GM06990 (cell line): Measurements from ENCODE around the gene SHISA6.

Experiments used
- DNase-seq: peaks from one replicate; pipeline ENCODE4 v3.0.0-alpha.2; 2011; ENCODE audit not compliant: insufficient read length; ENCODE audit errors: extremely low read depth
- H3K27me3 ChIP-seq: replicated peaks from 2 replicates; pipeline ENCODE4 v1.6.0; 2011; ENCODE audit warnings: low read length; ENCODE audit not compliant: control insufficient read depth, insufficient read depth
- H3K36me3 ChIP-seq: 2 replicates; pipeline ENCODE4 v1.5.1; 2011; ENCODE audit warnings: low read length; ENCODE audit not compliant: control insufficient read depth, insufficient read depth
- H3K4me3 ChIP-seq: replicated peaks from 2 replicates; pipeline ENCODE4 v1.5.1; 2011; ENCODE audit warnings: low read depth, mild to moderate bottlenecking, control low read depth, low read length
- CTCF ChIP-seq: IDR thresholded peaks from 2 replicates; pipeline ENCODE4 v1.5.1; 2011; ENCODE audit warnings: low read length, control low read depth, mild to moderate bottlenecking, inconsistent platforms; ENCODE audit not compliant: insufficient read depth, poor library complexity, severe bottlenecking

The SHISA6 gene

GRCh38 chr17:11245791-11246190 is 4.8 kb downstream of the SHISA6 start:
- Histone ChIP-seq H3K4me3 (no peak overlapping the region), H3K27me3 (no peaks in the 10 kb centered on the region), H3K36me3 (no peaks in the 10 kb centered on the region)
- no peak for DNase-seq
- TF ChIP-seq CTCF, result no peak

- no peaks in the 10 kb centered on the region for H3K36me3 ChIP-seq
- no peak for TF ChIP-seq CTCF
- no peaks in the 10 kb centered on the region for H3K27me3 ChIP-seq
- no peak for DNase-seq
- H3K4me3 ChIP-seq, result no peak overlapping the region
Measured at GRCh38 chr17:11250161-11250560, 9.1 kb downstream of the SHISA6 start.

GRCh38 chr17:11251561-11252107 is 10.6 kb downstream of the SHISA6 start:
- DNase-seq, result no peak
- H3K36me3 ChIP-seq, result no peaks in the 10 kb centered on the region
- no peak overlapping the region for H3K4me3 ChIP-seq
- no peaks in the 10 kb centered on the region for H3K27me3 ChIP-seq
- TF ChIP-seq CTCF, result no peak

- H3K4me3 ChIP-seq, result no peak overlapping the region
- DNase-seq, result no peak
- H3K27me3 ChIP-seq, result no peaks in the 10 kb centered on the region
- no peak for TF ChIP-seq CTCF
- H3K36me3 ChIP-seq, result no peaks in the 10 kb centered on the region
Measured at GRCh38 chr17:11252146-11252545, 11.1 kb downstream of the SHISA6 start.

GRCh38 chr17:11256877-11257276 is 15.9 kb downstream of the SHISA6 start:
- H3K27me3 ChIP-seq, result no peaks in the 10 kb centered on the region
- H3K36me3 ChIP-seq, result no peaks in the 10 kb centered on the region
- DNase-seq, result no peak
- H3K4me3 ChIP-seq, result no peak overlapping the region
- no peak for TF ChIP-seq CTCF
